Caki2 (cell line): ENCODE data around the gene CCDC81. TPM values are rescaled to one million over a fixed set of nuclear protein-coding genes. Genes with fewer than 3 reads are reported as not detected.

ENCODE experiments used
- DNase-seq: peaks from one replicate; pipeline ENCODE4 v3.0.0-alpha.2; 2015; ENCODE audit warnings: low read depth
- in situ Hi-C: cut with HindIII; loops from 2 replicates; pipeline ENCODE4 v1.10.0; 2016; ENCODE audit warnings: low sequenced_read_pairs, low pct_unique_long_range_greater_than_20kb, mixed read lengths
- total RNA-seq: library from RNA; depleted of rRNA; stranded (reverse); fragments of >200 nt; shearing (Covaris generic); gene quantifications from 2 replicates; pipeline ENCODE4 v1.2.3, GENCODE V29; 2014; ENCODE audit warnings: low replicate concordance; rRNA removed

Gene CCDC81
- total RNA-seq, 1 experiment from 2014 or later = 0.51 TPM

GRCh38 chr11:86456075-86456939 is 81.6 kb downstream of the CCDC81 start:
- in situ Hi-C loops = no loop called here
- peak; percentile 71 for DNase-seq

GRCh38 chr11:86458294-86459001 is 83.8 kb downstream of the CCDC81 start:
- in situ Hi-C loops = no loop called here
- no peak for DNase-seq

- in situ Hi-C loops = no loop called here
Observed at GRCh38 chr11:86459002-86459385, 84.3 kb downstream of the CCDC81 start.

GRCh38 chr11:86459682-86460460 is 85.2 kb downstream of the CCDC81 start:
- peak; percentile 83 for DNase-seq
- in situ Hi-C loops = no loop called here

More at GRCh38 chr11:86459002-86459385, 84.3 kb downstream of the CCDC81 start:
- DNase-seq = no peak

GRCh38 chr11:86460461-86461385 is 86.0 kb downstream of the CCDC81 start:
- no peak for DNase-seq

GRCh38 chr11:86461892-86462291 is 87.2 kb downstream of the CCDC81 start:
- in situ Hi-C loops = no loop called here
- DNase-seq = no peak

More at GRCh38 chr11:86460461-86461385, 86.0 kb downstream of the CCDC81 start:
- in situ Hi-C loops = no loop called here

- in situ Hi-C loops = no loop called here
- DNase-seq = no peak
Observed at GRCh38 chr11:86463120-86463519, 88.4 kb downstream of the CCDC81 start.

GRCh38 chr11:86463955-86464354 is 89.3 kb downstream of the CCDC81 start:
- in situ Hi-C loops = no loop called here
- no peak for DNase-seq

GRCh38 chr11:86464509-86465221 is 90.0 kb downstream of the CCDC81 start:
- in situ Hi-C loops = no loop called here

GRCh38 chr11:86468169-86468568 is 93.5 kb downstream of the CCDC81 start:
- DNase-seq = no peak
- in situ Hi-C loops = no loop called here

More at GRCh38 chr11:86464509-86465221, 90.0 kb downstream of the CCDC81 start:
- peak; percentile 53 for DNase-seq

GRCh38 chr11:86469491-86470388 is 95.1 kb downstream of the CCDC81 start:
- in situ Hi-C loops = no loop called here
- no peak for DNase-seq

Other genes with a start within 250 kb of the CCDC81 start
- gene EED, start 130.1 kb upstream of the CCDC81 start, total RNA-seq = 7.0 and 10.3 TPM in 2 replicates
- gene HIKESHI, start 72.6 kb upstream of the CCDC81 start, total RNA-seq = 57.7 and 70.3 TPM in 2 replicates